ENCODE data around the gene CACNA1C.

DNA sequence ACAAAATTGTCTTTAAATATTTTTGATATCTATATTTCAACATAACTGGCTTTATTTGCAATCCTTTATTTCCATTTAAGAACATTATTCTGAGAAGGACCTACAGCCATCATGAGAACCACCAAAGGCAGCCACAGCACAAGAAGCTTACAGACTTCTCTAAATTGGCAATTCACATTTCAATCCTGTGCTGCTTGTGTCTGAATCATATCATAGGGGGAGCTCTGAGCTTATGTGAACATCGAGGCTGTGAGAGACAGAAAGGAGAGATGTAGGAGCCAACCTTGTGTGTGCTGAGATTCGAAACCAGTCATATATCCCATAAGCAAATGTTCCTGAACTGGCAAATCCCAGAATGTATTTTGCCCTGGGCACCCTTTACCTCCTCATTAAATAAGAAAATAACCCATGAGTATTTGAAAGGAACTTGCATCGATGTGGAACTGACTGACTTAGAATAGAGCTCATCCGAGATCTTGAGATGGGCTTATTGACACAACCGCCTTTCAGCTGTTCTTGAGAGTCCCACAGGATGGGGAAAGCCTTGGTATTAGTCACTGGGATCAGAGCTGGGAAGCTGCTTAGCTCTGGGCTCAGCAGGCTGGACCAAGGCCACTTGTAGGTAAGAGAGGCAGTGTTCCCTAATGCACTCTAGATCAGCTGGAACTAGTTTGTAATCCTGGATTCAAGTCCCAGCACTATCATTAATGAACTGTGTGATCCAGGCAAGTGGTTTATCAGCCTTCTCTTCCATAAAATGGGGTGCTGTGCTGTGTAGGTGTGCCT, 329.8 kb downstream of the CACNA1C start:
- TF ChIP-seq, protein P1, sequence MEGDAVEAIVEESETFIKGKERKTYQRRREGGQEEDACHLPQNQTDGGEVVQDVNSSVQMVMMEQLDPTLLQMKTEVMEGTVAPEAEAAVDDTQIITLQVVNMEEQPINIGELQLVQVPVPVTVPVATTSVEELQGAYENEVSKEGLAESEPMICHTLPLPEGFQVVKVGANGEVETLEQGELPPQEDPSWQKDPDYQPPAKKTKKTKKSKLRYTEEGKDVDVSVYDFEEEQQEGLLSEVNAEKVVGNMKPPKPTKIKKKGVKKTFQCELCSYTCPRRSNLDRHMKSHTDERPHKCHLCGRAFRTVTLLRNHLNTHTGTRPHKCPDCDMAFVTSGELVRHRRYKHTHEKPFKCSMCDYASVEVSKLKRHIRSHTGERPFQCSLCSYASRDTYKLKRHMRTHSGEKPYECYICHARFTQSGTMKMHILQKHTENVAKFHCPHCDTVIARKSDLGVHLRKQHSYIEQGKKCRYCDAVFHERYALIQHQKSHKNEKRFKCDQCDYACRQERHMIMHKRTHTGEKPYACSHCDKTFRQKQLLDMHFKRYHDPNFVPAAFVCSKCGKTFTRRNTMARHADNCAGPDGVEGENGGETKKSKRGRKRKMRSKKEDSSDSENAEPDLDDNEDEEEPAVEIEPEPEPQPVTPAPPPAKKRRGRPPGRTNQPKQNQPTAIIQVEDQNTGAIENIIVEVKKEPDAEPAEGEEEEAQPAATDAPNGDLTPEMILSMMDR (conservative IDR thresholded peaks at IDR 0.05) = no peak; the same call in 1 of the 2 replicates
- no peak for TF ChIP-seq ZFX (IDR thresholded peaks at IDR 0.05)

Data from C4-2B (cell line).